Activated CD8-positive, alpha-beta memory T cell treated with anti-CD3 and anti-CD28 coated beads, Interleukin-2, amount 50 U/mL, for 48 hours (primary cell): ENCODE measurements around the gene PSAT1.

Source experiments
- DNase-seq: peaks from one replicate; pipeline ENCODE4 v3.0.0-alpha.2; 2020

Gene PSAT1

GRCh38 chr9:78370991-78371390 is 74.1 kb downstream of the PSAT1 start:
- DNase-seq = no peak

- no peak for DNase-seq
These were observed 75.1 kb downstream of the PSAT1 start for GRCh38 chr9:78371981-78372380.
